Epithelial cell of proximal tubule (primary cell): ENCODE results near the gene PTPRC. TPM values are rescaled to one million over a fixed set of nuclear protein-coding genes. Genes with fewer than 3 reads are reported as not detected.
"Not testable (repeated sequence)": the region's sequence is repeated elsewhere in the genome, so short reads cannot be mapped to it uniquely, and the experiment has no call there.

Source experiments
- DNase-seq: peaks from one replicate; pipeline ENCODE4 v3.0.0-alpha.2; 2011; ENCODE audit warnings: low read depth
- H3K4me3 ChIP-seq: 2 replicates; pipeline ENCODE4 v1.5.1; 2011; ENCODE audit warnings: low read depth, mild to moderate bottlenecking, low read length
- CTCF ChIP-seq: conservative IDR thresholded peaks from 2 replicates; pipeline ENCODE4 v1.5.1; 2012; ENCODE audit warnings: low read depth, mild to moderate bottlenecking, low read length
- total RNA-seq: library from RNA; depleted of rRNA; stranded (reverse); fragments of >200 nt; gene quantifications from 2 replicates; pipeline ENCODE4 v1.2.3, GENCODE V29; 2015

PTPRC gene
- total RNA-seq, 1 donor from 2014 or later: not detected

- H3K4me3 ChIP-seq: no peak overlapping the region
- no peak for TF ChIP-seq CTCF
- no peak for DNase-seq
These were observed 37.9 kb upstream of the PTPRC start for GRCh38 chr1:198600906-198601305.

GRCh38 chr1:198601310-198601709 is 37.5 kb upstream of the PTPRC start:
- DNase-seq, H3K4me3 ChIP-seq: not testable (repeated sequence)

- no peak for TF ChIP-seq CTCF
- H3K4me3 ChIP-seq: no peak overlapping the region
- DNase-seq: no peak
These were observed 36.6 kb upstream of the PTPRC start for GRCh38 chr1:198601936-198602889.

GRCh38 chr1:198604975-198605374 is 33.9 kb upstream of the PTPRC start:
- H3K4me3 ChIP-seq: no peak overlapping the region
- no peak for DNase-seq
- no peak for TF ChIP-seq CTCF

GRCh38 chr1:198605406-198605805 is 33.4 kb upstream of the PTPRC start:
- DNase-seq: no peak
- no peak for TF ChIP-seq CTCF
- H3K4me3 ChIP-seq: no peak overlapping the region

GRCh38 chr1:198606020-198606438 is 32.8 kb upstream of the PTPRC start:
- no peak for DNase-seq
- TF ChIP-seq CTCF: no peak
- no peak overlapping the region for H3K4me3 ChIP-seq

- no peak overlapping the region for H3K4me3 ChIP-seq
- DNase-seq: no peak
- TF ChIP-seq CTCF: no peak
These were observed 31.1 kb upstream of the PTPRC start for GRCh38 chr1:198607714-198608113.
